Activated naive CD4-positive, alpha-beta T cell treated with anti-CD3 and anti-CD28 coated beads for 36 hours (primary cell): ENCODE data around the gene FOXN3. TPM values are rescaled to one million over a fixed set of nuclear protein-coding genes. Genes with fewer than 3 reads are reported as not detected.

ENCODE experiments used
- CTCF ChIA-PET: fragments of 350-600 bp; sonication (Branson Sonifier 250); formaldehyde crosslinking; loops from one replicate; lab custom pipeline; 2021; ENCODE audit warnings: antibody characterized with exemption; lab: Charles Lee
- DNase-seq: peaks from one replicate; pipeline ENCODE4 v3.0.0-alpha.2; 2020
- H3K27ac Mint-ChIP-seq: one replicate; pipeline ENCODE4 v1.8.0; 2021; ENCODE audit warnings: mild to moderate bottlenecking, mixed read lengths
- H3K27me3 Mint-ChIP-seq: one replicate; pipeline ENCODE4 v1.8.0; 2021; ENCODE audit warnings: low read depth, mixed read lengths
- H3K36me3 Mint-ChIP-seq: one replicate; pipeline ENCODE4 v1.8.0; 2021; ENCODE audit warnings: low read depth, mixed read lengths
- H3K4me1 Mint-ChIP-seq: one replicate; pipeline ENCODE4 v1.8.0; 2021; ENCODE audit warnings: low read depth, mixed read lengths
- H3K4me3 Mint-ChIP-seq: one replicate; pipeline ENCODE4 v1.8.0; 2021; ENCODE audit warnings: mild to moderate bottlenecking, moderate library complexity, mixed read lengths
- H3K9me3 Mint-ChIP-seq: one replicate; pipeline ENCODE4 v1.8.0; 2021; ENCODE audit warnings: mixed read lengths
- intact Hi-C: fragments of 100-400 bp; cut with micrococcal nuclease; formaldehyde crosslinking; loops from one replicate; pipeline ENCODE4 v1.15.1; 2023
- total RNA-seq, 2 experiments: library from RNA; stranded (reverse); gene quantifications; one replicate each; pipeline ENCODE4 v1.2.3, GENCODE V29; 2021

The FOXN3 gene
- total RNA-seq, 2 experiments from 2014 or later: 64.6 to 65.0 TPM

DNA sequence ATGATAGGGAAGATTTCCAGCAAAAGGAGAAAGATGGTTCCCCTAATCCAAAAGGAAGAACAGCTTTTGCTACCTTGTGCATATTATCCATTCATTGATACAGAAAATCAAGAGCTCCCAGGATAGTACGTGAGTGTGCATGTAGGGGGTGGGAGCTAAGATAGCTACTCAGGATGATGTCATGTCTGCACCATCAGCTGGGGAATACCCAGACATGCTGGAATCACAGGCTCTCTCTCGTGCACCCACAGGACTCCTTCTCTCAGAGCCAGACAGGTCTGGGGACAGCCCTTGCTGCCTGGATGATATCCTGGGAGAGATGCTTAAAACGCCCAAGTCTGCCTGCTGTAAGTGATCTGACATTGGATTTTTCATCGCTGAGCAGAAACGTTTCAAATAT is 38.9 kb downstream of the FOXN3 start:
- peak; percentile 72 for DNase-seq

DNA sequence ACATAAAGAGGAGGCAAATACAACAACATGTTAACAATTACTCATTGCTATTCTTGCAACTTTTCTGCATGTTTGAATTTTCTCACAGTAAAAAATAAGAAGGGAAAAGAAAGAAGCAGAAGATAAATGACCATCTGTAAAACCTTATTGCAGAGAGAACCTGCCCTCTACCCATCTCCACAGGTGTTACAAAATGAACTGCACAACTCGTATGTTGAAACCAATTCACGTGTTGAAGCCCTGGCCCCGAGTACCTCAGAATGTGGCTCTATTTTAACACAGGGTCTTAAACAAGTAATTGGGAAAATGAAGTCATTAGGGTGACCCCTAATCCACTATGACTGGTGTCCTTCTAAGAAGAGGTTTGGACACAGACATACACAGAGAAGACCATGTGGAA is 39.5 kb downstream of the FOXN3 start:
- no peaks in the 10 kb centered on the region for H3K27me3 Mint-ChIP-seq
- CTCF ChIA-PET: interaction anchor here (1.0 kb wide), 1 partner anchor 8 kb away, joined by 4 read pairs; no protein-coding TSS in a partner anchor
- H3K27ac Mint-ChIP-seq: no peak overlapping the region
- no peak overlapping the region for H3K4me3 Mint-ChIP-seq
- no peak for DNase-seq
- peaks cover 33% of the 10 kb centered on the region for H3K36me3 Mint-ChIP-seq
- peaks cover 48% of the 10 kb centered on the region for H3K4me1 Mint-ChIP-seq
- H3K9me3 Mint-ChIP-seq: peaks cover 19% of the 10 kb centered on the region
- intact Hi-C loops: no loop called here

More for the DNA sequence above, 38.9 kb downstream of the FOXN3 start:
- H3K27ac Mint-ChIP-seq: no peak overlapping the region
- intact Hi-C loops: loop anchor here (1.0 kb wide), 2 partner anchors 13 to 201 kb away; no protein-coding TSS in a partner anchor
- CTCF ChIA-PET: interaction anchor here (1.0 kb wide), 1 partner anchor 9 kb away, joined by 4 read pairs; no protein-coding TSS in a partner anchor
- no peaks in the 10 kb centered on the region for H3K27me3 Mint-ChIP-seq
- no peak overlapping the region for H3K4me3 Mint-ChIP-seq
- H3K36me3 Mint-ChIP-seq: peaks cover 34% of the 10 kb centered on the region
- peaks cover 19% of the 10 kb centered on the region for H3K9me3 Mint-ChIP-seq
- peaks cover 44% of the 10 kb centered on the region for H3K4me1 Mint-ChIP-seq

- no peak for DNase-seq
- Mint-ChIP-seq H3K9me3 (peaks cover 4% of the 10 kb centered on the region), H3K4me3 (no peak overlapping the region), H3K36me3 (peaks cover 27% of the 10 kb centered on the region), H3K27me3 (no peaks in the 10 kb centered on the region), H3K4me1 (peaks cover 73% of the 10 kb centered on the region), H3K27ac (no peak overlapping the region)
- intact Hi-C loops: no loop called here
- CTCF ChIA-PET: no interaction called here
These were observed 42.1 kb downstream of the FOXN3 start for GRCh38 chr14:89374908-89375307.

GRCh38 chr14:89373185-89373584 is 43.8 kb downstream of the FOXN3 start:
- no peak overlapping the region for H3K4me3 Mint-ChIP-seq
- no peaks in the 10 kb centered on the region for H3K27me3 Mint-ChIP-seq
- DNase-seq: no peak
- peaks cover 77% of the 10 kb centered on the region for H3K4me1 Mint-ChIP-seq
- peaks cover 30% of the 10 kb centered on the region for H3K36me3 Mint-ChIP-seq
- H3K27ac Mint-ChIP-seq: peak overlapping the region; percentile 13
- CTCF ChIA-PET: interaction anchor here (0.7 to 0.9 kb wide), 2 partner anchors 13 to 505 kb away, joined by 3 read pairs; no protein-coding TSS in a partner anchor
- peaks cover 13% of the 10 kb centered on the region for H3K9me3 Mint-ChIP-seq
- intact Hi-C loops: no loop called here

DNA sequence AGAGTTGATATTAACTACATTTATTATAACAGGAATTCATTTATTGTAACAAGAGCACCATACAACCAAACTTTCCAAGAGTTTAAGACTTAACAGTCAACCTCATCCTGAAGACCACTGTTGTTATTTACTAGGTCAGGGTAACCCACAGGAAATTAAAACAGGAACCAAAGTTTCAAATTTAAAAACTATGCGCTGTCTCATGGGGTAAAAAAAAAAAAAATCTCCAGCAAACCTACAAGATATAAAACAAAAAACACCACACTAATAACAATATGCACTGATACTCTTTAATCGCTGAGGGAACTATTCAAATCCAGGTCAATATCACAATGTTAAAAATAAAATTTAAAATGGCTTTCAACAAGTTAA is 44.5 kb downstream of the FOXN3 start:
- DNase-seq: no peak
- peaks cover 13% of the 10 kb centered on the region for H3K9me3 Mint-ChIP-seq
- CTCF ChIA-PET: interaction anchor here (0.7 to 0.9 kb wide), 2 partner anchors 10 to 14 kb away, joined by 3 to 4 read pairs; no protein-coding TSS in a partner anchor
- H3K27me3 Mint-ChIP-seq: no peaks in the 10 kb centered on the region
- intact Hi-C loops: no loop called here
- peaks cover 29% of the 10 kb centered on the region for H3K36me3 Mint-ChIP-seq
- no peak overlapping the region for H3K4me3 Mint-ChIP-seq
- H3K4me1 Mint-ChIP-seq: peaks cover 75% of the 10 kb centered on the region
- H3K27ac Mint-ChIP-seq: no peak overlapping the region

DNA sequence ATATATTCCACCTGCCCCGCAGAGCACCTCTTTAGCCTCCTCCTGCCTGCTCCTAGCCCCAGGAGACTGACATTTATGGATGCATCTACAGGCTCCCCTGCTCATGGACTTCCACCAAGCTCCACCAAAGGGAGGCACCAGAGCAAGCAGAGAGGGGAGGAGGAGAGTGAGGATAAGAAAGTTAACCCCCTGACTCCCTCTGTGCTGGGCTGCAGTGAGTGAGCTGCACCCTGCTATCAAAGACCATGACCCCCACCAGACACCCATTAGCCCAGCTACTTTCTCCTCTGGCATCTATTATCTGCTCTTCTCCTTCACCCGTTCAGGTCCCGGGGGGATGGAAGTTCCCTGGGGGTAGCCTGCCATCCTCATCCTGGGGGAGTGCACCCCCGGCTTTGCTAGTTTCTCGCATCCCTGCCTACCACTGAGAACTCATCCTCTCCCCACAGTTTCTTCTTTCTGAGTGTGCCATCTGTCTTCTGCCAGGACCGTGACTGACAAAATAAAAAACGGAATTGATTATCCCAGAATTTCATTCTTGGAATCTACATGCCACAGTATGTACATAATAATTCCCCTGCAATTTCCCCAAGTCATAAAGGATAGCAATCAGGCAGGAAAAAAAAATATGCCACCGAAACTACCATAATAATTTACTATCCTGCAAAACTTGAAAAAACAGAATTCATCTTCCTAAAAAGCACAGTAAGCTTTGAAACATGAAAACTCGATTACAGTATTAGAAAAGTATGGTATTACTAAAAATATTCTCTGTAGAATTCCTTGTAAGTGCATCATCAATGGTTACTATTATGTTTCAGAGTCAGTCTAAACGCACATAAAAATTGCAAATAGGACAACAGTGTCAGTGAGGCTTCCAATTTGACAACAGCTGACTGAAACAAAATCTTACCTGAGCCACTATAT is 45.2 kb downstream of the FOXN3 start:
- Mint-ChIP-seq H3K4me1 (peaks cover 76% of the 10 kb centered on the region), H3K9me3 (peaks cover 13% of the 10 kb centered on the region), H3K27ac (no peak overlapping the region), H3K36me3 (peaks cover 29% of the 10 kb centered on the region), H3K27me3 (no peaks in the 10 kb centered on the region), H3K4me3 (no peak overlapping the region)
- DNase-seq: no peak
- CTCF ChIA-PET: interaction anchor here (0.7 kb wide), 1 partner anchor 9 kb away, joined by 4 read pairs; no protein-coding TSS in a partner anchor
- intact Hi-C loops: no loop called here

- intact Hi-C loops: no loop called here
- DNase-seq: no peak
- CTCF ChIA-PET: interaction anchor here (1.2 kb wide), 1 partner anchor 142 kb away, joined by 3 read pairs; no protein-coding TSS in a partner anchor
- Mint-ChIP-seq H3K27me3 (no peaks in the 10 kb centered on the region), H3K36me3 (peaks cover 29% of the 10 kb centered on the region), H3K4me1 (peaks cover 77% of the 10 kb centered on the region), H3K9me3 (peaks cover 13% of the 10 kb centered on the region), H3K27ac (peak overlapping the region; percentile 30), H3K4me3 (no peak overlapping the region)
These were observed 46.3 kb downstream of the FOXN3 start for GRCh38 chr14:89370781-89371180.

- Mint-ChIP-seq H3K27me3 (no peaks in the 10 kb centered on the region), H3K4me3 (no peak overlapping the region), H3K27ac (peak overlapping the region; percentile 30), H3K4me1 (peaks cover 78% of the 10 kb centered on the region), H3K9me3 (peaks cover 13% of the 10 kb centered on the region), H3K36me3 (peaks cover 29% of the 10 kb centered on the region)
- DNase-seq: no peak
- CTCF ChIA-PET: interaction anchor here (1.2 kb wide), 1 partner anchor 141 kb away, joined by 3 read pairs; no protein-coding TSS in a partner anchor
- intact Hi-C loops: no loop called here
These were observed 46.7 kb downstream of the FOXN3 start for GRCh38 chr14:89370381-89370780.

DNA sequence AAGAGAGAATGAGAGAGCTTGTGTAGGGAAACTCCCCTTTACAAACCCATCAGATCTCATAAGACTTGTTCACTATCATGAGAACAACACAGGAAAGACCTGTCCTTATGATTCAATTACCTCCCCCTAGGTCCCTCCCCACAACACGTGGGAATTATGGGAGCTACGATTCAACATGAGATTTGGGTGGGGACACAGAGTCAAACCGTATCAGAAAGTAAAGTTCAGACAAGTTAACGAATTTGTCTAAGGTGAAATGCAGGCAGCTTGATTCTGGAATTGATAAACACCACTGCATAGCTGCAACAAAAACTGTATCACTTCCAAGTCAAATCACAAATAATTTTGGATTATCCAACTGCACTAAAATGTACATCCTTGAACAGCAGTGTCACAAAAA is 47.4 kb downstream of the FOXN3 start:
- Mint-ChIP-seq H3K27me3 (no peaks in the 10 kb centered on the region), H3K27ac (peak overlapping the region; percentile 53), H3K9me3 (peaks cover 13% of the 10 kb centered on the region), H3K4me1 (peaks cover 81% of the 10 kb centered on the region), H3K36me3 (peaks cover 29% of the 10 kb centered on the region), H3K4me3 (no peak overlapping the region)
- intact Hi-C loops: loop anchor here (5.0 to 10.0 kb wide), 4 partner anchors 192 to 1605 kb away; partner anchors contain the start of gene EML5
- peak; percentile 37 for DNase-seq
- CTCF ChIA-PET: interaction anchor here (0.6 to 1.6 kb wide), 3 partner anchors 8 to 202 kb away, joined by 3 to 4 read pairs (median 3); no protein-coding TSS in a partner anchor

- CTCF ChIA-PET: interaction anchor here (0.6 to 1.6 kb wide), 2 partner anchors 9 to 203 kb away, joined by 3 to 4 read pairs; no protein-coding TSS in a partner anchor
- Mint-ChIP-seq H3K27ac (peak overlapping the region; percentile 53), H3K4me3 (no peak overlapping the region)
These were observed 48.2 kb downstream of the FOXN3 start for GRCh38 chr14:89368490-89369477.

GRCh38 chr14:89367779-89368120 is 49.3 kb downstream of the FOXN3 start:
- CTCF ChIA-PET: no interaction called here
- Mint-ChIP-seq H3K9me3 (peaks cover 9% of the 10 kb centered on the region), H3K36me3 (peaks cover 28% of the 10 kb centered on the region), H3K27ac (peak overlapping the region; percentile 41), H3K27me3 (no peaks in the 10 kb centered on the region), H3K4me1 (peaks cover 87% of the 10 kb centered on the region), H3K4me3 (no peak overlapping the region)
- DNase-seq: no peak
- intact Hi-C loops: loop anchor here (5.0 to 10.0 kb wide), 4 partner anchors 190 to 1607 kb away; partner anchors contain the start of gene EML5

More at GRCh38 chr14:89368490-89369477, 48.2 kb downstream of the FOXN3 start:
- intact Hi-C loops: loop anchor here (5.0 to 10.0 kb wide), 4 partner anchors 191 to 1606 kb away; partner anchors contain the start of gene EML5
- Mint-ChIP-seq H3K27me3 (no peaks in the 10 kb centered on the region), H3K36me3 (peaks cover 25% of the 10 kb centered on the region), H3K9me3 (peaks cover 9% of the 10 kb centered on the region), H3K4me1 (peaks cover 85% of the 10 kb centered on the region)
- DNase-seq: no peak
